ENCODE measurements around the gene XAGE3. TPM values are rescaled to one million over a fixed set of nuclear protein-coding genes. Genes with fewer than 3 reads are reported as not detected.

Gene XAGE3, protein sequence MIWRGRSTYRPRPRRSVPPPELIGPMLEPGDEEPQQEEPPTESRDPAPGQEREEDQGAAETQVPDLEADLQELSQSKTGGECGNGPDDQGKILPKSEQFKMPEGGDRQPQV
- not detected in 5 replicates for total RNA-seq (2022; extraction: Qiagen RNA extraction; ENCODE audit: low read depth)

GRCh38 chrX:52867610-52868348, at the start of gene XAGE3:
Gene XAGE3, minus strand, starts transcription at chrX:52868083. Its CDS starts 950 bp downstream, at chrX:52867133.

DNA sequence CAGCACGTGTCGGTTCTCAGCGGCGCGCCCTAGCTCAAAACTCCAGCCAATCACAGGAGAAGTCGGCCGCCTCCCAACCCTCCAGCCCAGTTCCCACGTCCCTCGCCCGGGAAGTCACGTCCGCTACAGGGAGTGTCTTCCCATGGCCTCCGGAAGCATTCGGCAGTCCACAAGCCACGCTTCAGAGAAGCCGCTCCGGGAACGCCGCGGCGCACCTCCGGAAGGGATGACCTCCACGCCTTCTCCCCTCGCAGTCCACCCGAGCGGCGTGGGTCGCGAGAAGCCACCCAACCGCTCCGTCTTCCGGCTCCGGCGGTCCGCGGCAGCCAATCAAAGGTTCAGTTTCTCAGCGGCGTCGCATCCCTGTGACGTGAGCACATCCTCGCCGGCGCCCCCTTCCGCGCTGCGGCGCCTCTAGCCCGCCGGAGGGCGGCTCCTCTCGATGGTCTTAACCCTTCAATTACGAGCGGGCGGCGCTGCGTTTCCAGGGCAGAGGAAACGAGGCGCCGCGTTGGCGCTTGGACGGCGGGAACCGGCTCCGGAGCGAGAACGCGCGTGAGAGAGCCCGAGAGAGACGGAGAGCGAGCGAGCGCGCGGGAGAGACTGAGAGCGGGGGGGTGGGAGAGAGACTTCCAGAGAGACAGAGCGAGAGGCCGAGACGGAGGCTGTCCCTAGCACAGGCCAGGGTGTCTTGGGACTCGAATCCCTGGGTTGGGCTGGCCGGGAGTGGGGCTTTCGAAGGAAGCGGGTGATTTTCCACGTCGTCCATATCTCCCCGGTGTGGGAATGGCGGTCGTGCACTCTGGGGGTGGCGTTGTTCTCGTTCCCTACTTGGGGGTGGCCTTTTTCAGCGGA, 29.2 kb upstream of the XAGE3 start, which contains the start of gene FAM156B:
Gene FAM156B (plus strand): TSS at position 476 of the 855 bp plus-strand sequence. CDS start 9,896 bp downstream, outside the sequence.

Other genes starting within 250 kb of the XAGE3 start
- not detected in 5 replicates for gene SSX7, start 213.2 kb downstream of the XAGE3 start, total RNA-seq (2022; extraction: Qiagen RNA extraction; ENCODE audit: low read depth)
- not detected in 5 replicates for gene SSX2, start 160.9 kb downstream of the XAGE3 start, total RNA-seq (2022; extraction: Qiagen RNA extraction; ENCODE audit: low read depth)
- gene SSX2B, start 116.8 kb downstream of the XAGE3 start, total RNA-seq (2022; extraction: Qiagen RNA extraction; ENCODE audit: low read depth) = not detected in 5 replicates
- not detected in 5 replicates for gene SPANXN5, start 70.7 kb downstream of the XAGE3 start, total RNA-seq (2022; extraction: Qiagen RNA extraction; ENCODE audit: low read depth)
- gene XAGE5, start 56.8 kb downstream of the XAGE3 start, total RNA-seq (2022; extraction: Qiagen RNA extraction; ENCODE audit: low read depth) = not detected in 5 replicates
- gene FAM156B, start 29.2 kb upstream of the XAGE3 start, total RNA-seq (2022; extraction: Qiagen RNA extraction; ENCODE audit: low read depth) = 7.2 to 18.8 TPM (median 9.4 TPM) in 5 replicates
- 12.0 to 23.8 TPM (median 14.8 TPM) in 5 replicates for gene FAM156A, start 90.4 kb upstream of the XAGE3 start, total RNA-seq (2022; extraction: Qiagen RNA extraction; ENCODE audit: low read depth)
- 0.02 TPM in 1 of 5 replicates, not detected in the others for gene GPR173, start 180.7 kb upstream of the XAGE3 start, total RNA-seq (2022; extraction: Qiagen RNA extraction; ENCODE audit: low read depth)
- gene TSPYL2, start 214.3 kb upstream of the XAGE3 start, total RNA-seq (2022; extraction: Qiagen RNA extraction; ENCODE audit: low read depth) = 10.3 to 14.7 TPM (median 12.5 TPM) in 5 replicates
- 0.85 to 2.2 TPM (median 1.4 TPM) in 5 replicates for gene KANTR, start 226.1 kb upstream of the XAGE3 start, total RNA-seq (2022; extraction: Qiagen RNA extraction; ENCODE audit: low read depth)